Uterus (tissue), 2 donors: ENCODE data around the gene TRIM46.

ENCODE experiments used
- CTCF ChIP-seq, 4 experiments: fragments of 200-600 bp in 2 of 4; fragments of 450-650 bp in 2 of 4; sonication (generic) in 2 of 4; IDR thresholded peaks; one replicate each; pipeline ENCODE4 v1.5.1; 2016 to 2019; ENCODE audit warnings: antibody characterized with exemption in 4 of 4, mild to moderate bottlenecking in 2 of 4, moderate library complexity in 1 of 4
- POLR2A ChIP-seq, 2 donors: fragments of 450-650 bp; IDR thresholded peaks; one replicate each; pipeline ENCODE4 v1.6.1; 2016; ENCODE audit warnings: antibody characterized with exemption in 2 of 2, mild to moderate bottlenecking in 1 of 2, moderate library complexity in 1 of 2

- TF ChIP-seq CTCF (IDR thresholded peaks at IDR 0.05) (no peak), POLR2A (IDR thresholded peaks at IDR 0.05) (peak in 1 of 2 donors; percentile 10)
Measured at GRCh38 chr1:155128755-155129473, 44.7 kb upstream of the TRIM46 start.
